ENCODE measurements around the gene CBX2.

GRCh38 chr17:79811868-79812352, 34.0 kb downstream of the CBX2 start:
- no peak for TF ChIP-seq YY1 (IDR thresholded peaks at IDR 0.05; ENCODE audit: extremely low read depth, insufficient replicate concordance, low read depth, low read length)
- no peak for TF ChIP-seq EZH2 (IDR thresholded peaks at IDR 0.05)
- TF ChIP-seq, protein P1, sequence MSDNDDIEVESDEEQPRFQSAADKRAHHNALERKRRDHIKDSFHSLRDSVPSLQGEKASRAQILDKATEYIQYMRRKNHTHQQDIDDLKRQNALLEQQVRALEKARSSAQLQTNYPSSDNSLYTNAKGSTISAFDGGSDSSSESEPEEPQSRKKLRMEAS (IDR thresholded peaks at IDR 0.05): no peak
- TF ChIP-seq, protein P2, sequence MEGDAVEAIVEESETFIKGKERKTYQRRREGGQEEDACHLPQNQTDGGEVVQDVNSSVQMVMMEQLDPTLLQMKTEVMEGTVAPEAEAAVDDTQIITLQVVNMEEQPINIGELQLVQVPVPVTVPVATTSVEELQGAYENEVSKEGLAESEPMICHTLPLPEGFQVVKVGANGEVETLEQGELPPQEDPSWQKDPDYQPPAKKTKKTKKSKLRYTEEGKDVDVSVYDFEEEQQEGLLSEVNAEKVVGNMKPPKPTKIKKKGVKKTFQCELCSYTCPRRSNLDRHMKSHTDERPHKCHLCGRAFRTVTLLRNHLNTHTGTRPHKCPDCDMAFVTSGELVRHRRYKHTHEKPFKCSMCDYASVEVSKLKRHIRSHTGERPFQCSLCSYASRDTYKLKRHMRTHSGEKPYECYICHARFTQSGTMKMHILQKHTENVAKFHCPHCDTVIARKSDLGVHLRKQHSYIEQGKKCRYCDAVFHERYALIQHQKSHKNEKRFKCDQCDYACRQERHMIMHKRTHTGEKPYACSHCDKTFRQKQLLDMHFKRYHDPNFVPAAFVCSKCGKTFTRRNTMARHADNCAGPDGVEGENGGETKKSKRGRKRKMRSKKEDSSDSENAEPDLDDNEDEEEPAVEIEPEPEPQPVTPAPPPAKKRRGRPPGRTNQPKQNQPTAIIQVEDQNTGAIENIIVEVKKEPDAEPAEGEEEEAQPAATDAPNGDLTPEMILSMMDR (IDR thresholded peaks at IDR 0.05 in 2 of 3, conservative IDR thresholded peaks at IDR 0.05 in 1 of 3; ENCODE audit: borderline replicate concordance in 1 of 3, insufficient read depth in 1 of 3, low read depth in 2 of 3, low read length in 2 of 3): no peak
- TF ChIP-seq SIN3A (IDR thresholded peaks at IDR 0.05; ENCODE audit: low read depth): no peak
- no peak for TF ChIP-seq EZH2phosphoT487 (IDR thresholded peaks at IDR 0.05; ENCODE audit: borderline replicate concordance)
- no peak for TF ChIP-seq POLR2A (IDR thresholded peaks at IDR 0.05; ENCODE audit: borderline replicate concordance, extremely low read depth, insufficient read depth, insufficient read length)
- TF ChIP-seq, protein P3, sequence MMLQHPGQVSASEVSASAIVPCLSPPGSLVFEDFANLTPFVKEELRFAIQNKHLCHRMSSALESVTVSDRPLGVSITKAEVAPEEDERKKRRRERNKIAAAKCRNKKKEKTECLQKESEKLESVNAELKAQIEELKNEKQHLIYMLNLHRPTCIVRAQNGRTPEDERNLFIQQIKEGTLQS (IDR thresholded peaks at IDR 0.05): no peak
- TF ChIP-seq RAD21 (IDR thresholded peaks at IDR 0.05; ENCODE audit: low read depth): no peak
